A673 (cell line): Measurements from ENCODE around the gene TOPBP1. TPM values are rescaled to one million over a fixed set of nuclear protein-coding genes. Genes with fewer than 3 reads are reported as not detected.
"Not testable (repeated sequence)": the region's sequence is repeated elsewhere in the genome, so short reads cannot be mapped to it uniquely, and the experiment has no call there.

ENCODE experiments used
- BruUV-seq: library from RNA; stranded (reverse); fragments of 400-500 nt; replicated peaks from 2 replicates; lab custom pipeline; 2021; lab: Mats Ljungman, UMichigan
- CTCF ChIA-PET: fragments of 300-600 bp; sonication (Branson Sonifier 250); formaldehyde crosslinking; loops from one replicate; lab custom pipeline; 2022; ENCODE audit warnings: antibody characterized with exemption; lab: Charles Lee
- POLR2A ChIA-PET: fragments of 300-600 bp; sonication (Branson Sonifier 250); formaldehyde crosslinking; loops from one replicate; lab custom pipeline; 2022; ENCODE audit warnings: antibody characterized with exemption; ENCODE audit not compliant: low non-redundant PET; lab: Charles Lee
- DNase-seq: peaks from one replicate; pipeline ENCODE4 v3.0.0-alpha.2; 2015; ENCODE audit warnings: low spot score
- H3K27ac ChIP-seq: fragments of 200-600 bp; sonication (generic); 2 replicates; pipeline ENCODE4 v1.5.1; 2016; ENCODE audit warnings: mixed run types, low read depth, mild to moderate bottlenecking, mixed read lengths, antibody characterized with exemption, low read length; ENCODE audit not compliant: poor library complexity, severe bottlenecking
- H3K27me3 ChIP-seq: fragments of 200-600 bp; sonication (generic); replicated peaks from 2 replicates; pipeline ENCODE4 v1.6.1; 2017; ENCODE audit warnings: mixed run types, low read depth, mild to moderate bottlenecking, mixed read lengths, antibody characterized with exemption, low read length; ENCODE audit not compliant: insufficient read depth, poor library complexity
- H3K36me3 ChIP-seq: fragments of 200-600 bp; sonication (generic); 2 replicates; pipeline ENCODE4 v1.6.1; 2016; ENCODE audit warnings: mixed run types, mild to moderate bottlenecking, mixed read lengths, antibody characterized with exemption, low read length; ENCODE audit not compliant: insufficient read depth, poor library complexity, severe bottlenecking
- H3K4me1 ChIP-seq: fragments of 200-600 bp; sonication (generic); 2 replicates; pipeline ENCODE4 v1.6.1; 2017; ENCODE audit warnings: mixed run types, mild to moderate bottlenecking, mixed read lengths, antibody characterized with exemption, low read length; ENCODE audit not compliant: insufficient read depth, poor library complexity, severe bottlenecking
- H3K4me3 ChIP-seq: fragments of 200-600 bp; sonication (generic); 2 replicates; pipeline ENCODE4 v1.5.1; 2016; ENCODE audit warnings: low read depth, mixed run types, mild to moderate bottlenecking, mixed read lengths, low read length; ENCODE audit not compliant: poor library complexity, severe bottlenecking
- H3K9me3 ChIP-seq: fragments of 200-600 bp; sonication (generic); 2 replicates; pipeline ENCODE4 v1.6.1; 2016; ENCODE audit warnings: mixed run types, low read depth, mild to moderate bottlenecking, mixed read lengths, antibody characterized with exemption, low read length; ENCODE audit not compliant: poor library complexity, severe bottlenecking
- CTCF ChIP-seq: fragments of 300-800, 200-600 bp; sonication (generic); conservative IDR thresholded peaks from 2 replicates; pipeline ENCODE4 v1.5.1; 2017; ENCODE audit warnings: low read depth, mild to moderate bottlenecking, antibody characterized with exemption, low read length, moderate library complexity, mixed read lengths
- EZH2 ChIP-seq: fragments of 200-600 bp; sonication (generic); IDR thresholded peaks from 2 replicates; pipeline ENCODE4 v1.6.1; 2017; ENCODE audit warnings: borderline replicate concordance, low read depth, mild to moderate bottlenecking, mixed read lengths, antibody characterized with exemption, low read length; ENCODE audit not compliant: poor library complexity, severe bottlenecking
- intact Hi-C: fragments of 100-400 bp; cut with micrococcal nuclease; formaldehyde crosslinking; loops from one replicate; pipeline ENCODE4 v1.10.0; 2022; ENCODE audit not compliant: unreplicated experiment
- total RNA-seq: library from RNA; stranded (reverse); gene quantifications from 2 replicates; pipeline ENCODE4 v1.2.3, GENCODE V29; 2021

TOPBP1 gene
- total RNA-seq, 1 experiment from 2014 or later: 59.8 TPM

GRCh38 chr3:133669949-133670524 lies 8.3 kb upstream of the TOPBP1 start:
- Histone ChIP-seq H3K36me3 (no peaks in the 10 kb centered on the region), H3K4me1 (no peaks in the 10 kb centered on the region), H3K9me3 (no peaks in the 10 kb centered on the region), H3K27ac (no peak overlapping the region), H3K27me3 (peaks cover 46% of the 10 kb centered on the region), H3K4me3 (no peak overlapping the region)
- no peak for TF ChIP-seq EZH2
- TF ChIP-seq CTCF: no peak
- intact Hi-C loops: no loop called here
- POLR2A ChIA-PET: no interaction called here
- BruUV-seq: no TSS peak
- CTCF ChIA-PET: no interaction called here
- no peak for DNase-seq

- POLR2A ChIA-PET: no interaction called here
- CTCF ChIA-PET: no interaction called here
- TF ChIP-seq EZH2 (no peak), CTCF (no peak)
- no peak for DNase-seq
- peaks cover 17% of the 10 kb centered on the region for H3K27me3 ChIP-seq
- H3K4me1 ChIP-seq: peaks cover 7% of the 10 kb centered on the region
- H3K4me3 ChIP-seq: no peak overlapping the region
- no peak overlapping the region for H3K27ac ChIP-seq
- BruUV-seq: no TSS peak
- intact Hi-C loops: no loop called here
- H3K36me3 ChIP-seq: no peaks in the 10 kb centered on the region
- no peaks in the 10 kb centered on the region for H3K9me3 ChIP-seq
Measured at GRCh38 chr3:133667118-133667517, 5.4 kb upstream of the TOPBP1 start.

GRCh38 chr3:133665188-133665587 lies 3.4 kb upstream of the TOPBP1 start:
- H3K36me3 ChIP-seq, H3K4me1 ChIP-seq, H3K27me3 ChIP-seq, H3K4me3 ChIP-seq, CTCF ChIA-PET, H3K27ac ChIP-seq, intact Hi-C loops, DNase-seq, H3K9me3 ChIP-seq, POLR2A ChIA-PET, BruUV-seq: not testable (repeated sequence)
